ENCODE data around the gene ZNF441.
A peak's percentile ranks its signal among the peaks of the same experiment; 100 is the strongest.
"Not testable (repeated sequence)": the region's sequence is repeated elsewhere in the genome, so short reads cannot be mapped to it uniquely, and the experiment has no call there.

ZNF441 gene

DNA sequence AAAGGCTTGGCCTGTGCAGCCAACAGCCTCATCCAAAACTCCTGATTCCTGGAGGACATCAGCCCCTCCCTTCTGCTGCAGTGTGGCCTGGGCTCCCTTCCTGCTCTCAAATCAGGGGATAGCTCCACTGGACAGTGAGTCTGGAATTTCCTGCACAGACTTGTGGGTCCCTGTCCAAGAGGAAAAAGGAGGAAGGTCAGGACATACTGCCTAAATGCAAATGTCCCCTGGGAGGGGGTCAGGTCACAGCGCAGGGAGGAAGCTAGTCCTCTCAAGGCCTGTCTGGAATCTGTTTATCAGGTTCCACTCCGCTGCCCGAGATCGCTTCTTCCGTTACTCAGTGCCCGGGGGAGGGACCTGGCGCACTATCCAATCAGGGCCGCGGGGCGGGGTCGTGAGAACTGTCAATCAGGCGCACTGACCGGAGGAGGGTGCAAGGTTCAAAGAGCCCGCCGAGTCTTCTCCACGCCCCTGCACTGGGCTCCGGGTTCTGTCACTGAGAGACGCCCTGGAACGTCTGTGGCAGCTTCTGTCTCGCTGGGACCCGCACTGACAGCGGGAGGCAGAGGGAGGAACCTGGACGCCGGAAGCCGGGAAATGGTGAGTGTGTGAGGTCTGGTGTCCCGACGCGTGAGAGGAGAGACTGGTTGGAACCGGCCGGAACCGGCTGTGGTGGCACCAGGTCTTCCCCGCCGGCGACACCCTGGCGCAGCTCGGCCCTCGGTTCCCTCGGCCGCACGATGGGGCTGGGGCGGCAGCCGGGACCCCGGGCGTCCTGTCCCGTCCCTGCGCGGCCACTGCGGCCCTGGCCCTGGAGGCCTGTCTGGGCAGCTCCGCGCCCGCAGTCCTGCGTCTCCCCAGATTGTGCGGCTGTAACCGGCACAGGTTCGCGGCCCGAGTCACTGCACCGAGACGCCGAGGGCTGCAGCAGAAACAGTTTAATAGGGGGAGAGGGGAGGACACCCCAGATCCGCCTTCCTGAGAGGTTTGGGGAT lies at the start of gene ZNF441:
ZNF441 (plus strand) TSS at position 404 of the 995 bp plus-strand sequence; CDS start at position 598, 194 bp downstream.
- peak; percentile 87 to 97 (median 91) for DNase-seq (ENCODE audit: low read depth in 3 of 3)

DNA sequence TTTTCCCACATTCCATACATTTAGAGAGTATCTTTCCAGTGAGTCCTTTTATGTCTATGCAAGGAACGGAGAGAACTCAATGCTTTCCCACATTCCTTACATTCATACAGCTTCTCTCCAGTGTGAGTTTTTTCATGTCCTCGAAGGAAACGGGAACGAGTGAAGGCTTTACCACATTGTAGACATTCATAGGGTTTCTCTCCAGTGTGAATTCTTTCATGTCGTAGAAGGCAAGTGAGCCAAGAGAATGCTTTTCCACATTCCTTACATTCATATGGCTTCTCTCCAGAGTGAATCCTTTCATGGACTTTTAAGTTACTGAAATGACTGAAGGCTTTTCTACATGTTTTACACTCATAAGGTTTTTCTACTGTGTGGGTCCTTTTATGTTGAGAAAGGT lies 45.1 kb upstream of the ZNF441 start:
- no peak for DNase-seq (ENCODE audit: low read depth in 3 of 3)

DNA sequence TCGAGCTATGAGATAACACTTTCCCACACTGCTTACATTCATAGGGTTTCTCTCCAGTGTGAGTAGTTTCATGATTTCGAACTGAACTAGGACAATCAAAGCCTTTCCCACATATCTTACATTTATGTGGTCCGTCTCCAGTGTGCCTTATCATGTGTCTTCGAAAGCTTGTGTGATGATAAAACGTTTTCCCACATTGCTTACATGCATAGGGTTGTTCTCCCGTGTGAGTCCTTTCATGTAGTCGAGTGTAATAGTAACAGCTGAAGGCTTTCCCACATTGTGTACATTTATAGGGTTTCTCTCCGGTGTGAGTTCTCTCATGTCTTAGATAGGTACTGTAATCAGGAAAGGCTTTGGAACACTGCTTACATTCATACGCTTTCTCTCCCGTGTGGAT lies 44.4 kb upstream of the ZNF441 start:
- no peak for DNase-seq (ENCODE audit: low read depth in 3 of 3)

DNA sequence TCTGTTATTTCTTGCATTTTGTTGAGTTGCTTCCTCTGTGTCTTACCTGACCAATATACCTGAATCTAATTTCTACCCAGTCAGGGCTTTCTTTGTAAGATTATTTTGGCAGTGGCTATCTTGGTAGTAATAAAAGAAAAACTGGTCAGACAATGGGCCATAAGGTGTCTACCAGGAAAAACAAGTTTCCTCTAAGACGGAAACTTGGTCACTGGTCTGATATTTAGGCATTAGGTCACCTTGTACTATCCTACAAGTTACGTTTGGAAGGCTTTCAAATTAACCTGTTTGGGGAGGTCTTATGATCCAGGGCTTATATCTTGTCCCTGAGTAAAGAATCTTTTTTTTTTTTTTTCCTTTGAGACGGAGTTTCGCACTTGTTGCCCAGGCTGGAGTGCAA lies 37.2 kb upstream of the ZNF441 start:
- no peak for DNase-seq (ENCODE audit: low read depth in 3 of 3)

DNA sequence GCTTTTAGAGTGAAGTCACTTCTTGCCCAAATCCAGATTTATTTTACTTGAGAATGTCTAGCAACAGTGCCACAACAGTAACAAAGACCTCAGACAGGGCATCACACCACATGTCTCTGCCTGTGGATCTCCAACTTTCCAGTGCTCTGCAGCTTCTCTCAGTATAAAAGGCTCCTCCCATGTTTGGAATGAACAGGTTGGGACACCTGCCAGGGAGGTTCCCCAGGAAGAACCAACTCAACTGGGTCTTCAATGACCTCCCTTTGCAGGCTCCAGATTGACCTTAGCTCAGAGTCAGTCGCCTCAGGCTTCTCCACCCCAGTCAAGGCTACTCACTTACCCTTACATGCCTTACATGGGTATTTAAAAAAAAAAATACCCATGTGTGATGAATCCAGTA lies 31.4 kb upstream of the ZNF441 start:
- DNase-seq (ENCODE audit: low read depth in 3 of 3) = no peak

DNA sequence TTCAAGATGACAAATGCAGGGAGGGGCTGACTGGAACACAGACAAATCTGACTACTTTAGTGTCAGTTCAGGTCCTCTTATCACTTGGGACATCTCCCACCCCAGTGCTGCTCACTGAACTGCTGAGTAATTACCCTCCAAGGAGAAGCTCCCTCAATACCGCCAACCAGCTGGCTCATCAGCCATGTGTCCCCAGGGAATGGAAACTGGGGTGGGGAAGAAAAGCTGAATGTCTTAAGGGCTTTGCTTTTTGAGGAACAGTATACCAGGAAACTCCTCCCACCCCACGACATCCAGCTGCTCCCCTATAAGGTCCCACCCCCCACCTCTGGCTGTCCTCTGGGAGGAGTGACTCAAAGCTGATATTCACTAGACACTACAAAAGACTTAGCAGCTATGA lies 30.1 kb upstream of the ZNF441 start:
- peak in 1 of 3 experiments; percentile 3 for DNase-seq (ENCODE audit: low read depth in 3 of 3)

DNA sequence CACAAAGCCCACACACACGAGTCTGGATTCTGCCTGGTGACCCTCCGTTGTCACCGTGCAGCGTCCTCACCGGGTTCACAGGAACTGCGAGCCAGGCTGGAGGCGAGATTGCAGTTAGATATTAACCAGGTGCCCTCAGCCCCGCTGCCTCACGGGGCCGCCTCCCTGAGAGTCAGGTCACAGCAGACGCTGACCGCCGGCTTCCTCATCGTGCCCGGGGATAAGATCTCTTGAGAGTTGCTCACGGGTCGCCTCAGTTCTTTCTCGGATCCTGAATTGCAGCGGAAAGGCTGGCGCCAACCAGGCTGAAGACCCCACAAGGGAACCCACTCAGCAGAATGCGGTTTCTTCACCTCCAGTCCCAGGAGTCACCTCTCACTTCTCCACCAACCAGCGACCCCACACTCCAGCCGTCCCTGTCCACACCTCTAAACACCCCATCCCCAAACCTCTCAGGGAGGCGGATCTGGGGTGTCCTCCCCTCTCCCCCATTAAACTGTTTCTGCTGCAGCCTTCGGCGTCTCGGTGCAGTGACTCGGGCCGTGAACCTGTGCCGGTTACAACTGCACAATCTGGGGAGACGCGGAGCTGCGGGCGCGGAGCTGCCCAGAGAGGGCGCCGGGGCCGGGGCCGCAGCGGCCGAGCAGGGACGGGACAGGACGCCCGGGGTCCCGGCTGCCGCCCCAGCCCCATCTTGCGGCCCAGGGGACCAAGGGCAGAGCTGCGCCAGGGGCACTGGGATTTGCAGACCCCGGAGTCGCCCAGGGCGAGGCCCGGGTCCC lies 28.6 kb upstream of the ZNF441 start:
- DNase-seq (ENCODE audit: low read depth in 3 of 3) = peak in 2 of 3 experiments; percentile 1 to 30

DNA sequence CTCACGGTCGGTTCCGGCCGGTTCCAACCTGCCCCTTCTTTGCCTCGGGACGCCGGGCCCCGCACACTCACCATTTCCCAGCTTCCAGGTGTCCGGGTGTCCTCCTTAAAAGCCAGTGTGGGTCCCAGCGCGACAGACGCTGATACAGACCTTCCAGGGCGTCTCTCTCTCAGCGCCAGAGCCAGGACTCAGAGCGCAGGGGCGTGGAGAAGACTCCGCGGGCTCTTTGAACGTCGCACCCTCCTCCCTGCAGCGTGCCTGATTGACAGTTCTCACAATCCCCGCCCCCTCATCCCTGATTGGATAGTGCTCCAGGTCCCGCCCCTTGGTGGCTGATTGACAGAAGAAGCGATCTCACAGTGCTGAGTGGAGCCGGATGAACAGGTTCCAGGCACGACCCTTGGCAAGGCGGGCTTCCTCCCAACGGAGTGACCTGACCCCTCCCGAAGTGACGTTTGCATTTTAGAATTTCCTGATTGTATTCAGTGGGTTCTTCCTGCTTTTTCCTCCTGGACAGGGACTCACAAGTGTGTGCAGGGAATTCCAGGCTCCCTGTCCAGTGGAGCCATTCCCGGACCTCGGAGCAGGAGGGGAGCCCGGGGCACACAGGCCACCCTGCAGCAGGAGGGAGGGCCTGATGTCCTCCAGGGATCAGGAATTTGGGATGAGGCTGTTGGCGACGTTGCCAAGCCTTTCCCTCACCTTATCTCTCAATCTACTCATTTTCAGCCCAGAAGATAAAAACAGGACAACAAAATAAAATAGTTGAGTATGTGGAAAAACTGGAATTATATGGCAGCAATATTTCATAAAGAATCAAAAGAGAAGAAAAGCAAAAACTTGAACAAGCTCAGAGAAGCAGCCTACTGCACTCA lies 27.8 kb upstream of the ZNF441 start, which contains the start of gene ZNF823:
ZNF823 (minus strand) TSS at position 201 of the 875 bp plus-strand sequence; CDS start at position 74, 127 bp downstream.
- peak; percentile 97 to 99 (median 98) for DNase-seq (ENCODE audit: low read depth in 3 of 3)

DNA sequence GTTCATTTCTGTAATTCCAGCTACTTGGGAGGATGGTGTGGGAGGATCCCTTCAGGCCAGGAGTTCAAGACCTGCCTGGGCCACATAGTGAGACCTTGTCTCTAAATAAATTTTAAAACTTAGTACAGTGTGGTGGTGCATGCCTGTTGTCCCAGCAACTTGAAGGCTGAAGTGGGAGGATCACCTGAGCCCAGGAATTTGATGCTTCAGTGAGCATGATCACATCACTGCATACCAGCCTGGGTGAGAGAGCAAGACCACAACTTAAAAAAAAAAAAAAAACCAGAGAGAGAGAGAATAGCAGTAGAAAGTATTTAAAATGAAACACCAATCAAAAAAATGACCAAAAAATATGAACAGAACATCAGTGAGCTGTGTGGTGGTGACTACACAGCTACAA lies 20.9 kb upstream of the ZNF441 start:
- DNase-seq (ENCODE audit: low read depth in 3 of 3) = no peak

DNA sequence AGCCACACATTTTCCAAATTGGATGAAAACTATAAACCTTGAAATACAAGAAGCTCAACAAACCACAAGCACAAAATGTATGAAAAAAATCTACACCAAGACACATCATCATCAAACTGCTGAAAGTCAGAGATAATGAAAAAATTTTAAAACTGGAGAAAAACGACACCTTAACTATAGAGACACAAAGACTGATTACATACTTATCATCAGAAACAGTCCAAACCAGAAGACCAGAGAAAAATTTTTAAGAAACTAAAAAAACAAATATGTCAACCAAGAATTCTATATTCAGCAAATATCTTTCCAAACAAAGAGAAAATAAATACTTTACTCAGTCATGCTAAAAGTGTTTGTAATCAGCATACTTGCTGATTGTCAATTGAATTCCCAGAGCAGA lies 19.5 kb upstream of the ZNF441 start:
- DNase-seq (ENCODE audit: low read depth in 3 of 3) = no peak

DNA sequence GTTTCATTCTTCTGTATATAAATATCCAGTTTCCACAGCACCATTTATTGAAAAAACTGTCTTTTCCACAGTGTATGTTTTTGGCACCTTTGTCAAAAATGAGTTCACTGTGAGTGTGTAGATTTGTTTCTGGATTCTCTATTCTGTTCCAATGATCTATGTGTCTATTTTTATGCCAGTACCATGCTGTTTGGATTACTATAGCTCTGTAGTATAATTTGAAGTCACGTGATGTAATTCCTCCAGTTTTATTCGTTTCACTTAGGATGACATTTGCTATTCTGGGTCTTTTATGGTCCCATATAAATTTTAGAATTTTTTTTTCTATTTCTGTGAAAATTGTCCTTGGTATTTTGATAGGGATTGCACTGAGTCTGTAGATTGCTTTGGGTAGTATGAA lies 17.0 kb upstream of the ZNF441 start:
- DNase-seq (ENCODE audit: low read depth in 3 of 3) = no peak

DNA sequence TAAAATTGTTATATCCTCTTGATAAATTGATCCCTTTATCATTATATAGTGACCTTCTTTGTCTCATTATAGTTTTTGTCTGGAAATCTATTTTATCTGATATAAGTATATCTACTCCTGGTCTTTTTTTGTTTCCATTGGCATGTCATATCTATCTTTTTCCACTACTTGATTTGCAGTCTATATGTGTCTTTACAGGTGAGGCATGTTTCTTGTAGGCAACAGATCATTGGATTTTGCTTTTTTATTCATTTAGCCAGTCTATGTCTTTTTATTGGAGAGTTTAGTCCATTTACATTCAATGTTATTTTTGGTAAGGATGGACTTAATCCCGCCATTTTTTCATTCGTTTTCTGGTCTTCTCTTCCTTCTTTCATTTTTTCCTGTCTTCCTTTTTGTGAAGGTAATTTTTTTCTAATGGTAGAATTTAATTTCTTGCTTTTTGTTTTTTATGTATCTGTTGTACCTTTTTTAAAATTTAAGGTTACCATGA lies 14.5 kb upstream of the ZNF441 start:
- DNase-seq (ENCODE audit: low read depth in 3 of 3) = no peak

DNA sequence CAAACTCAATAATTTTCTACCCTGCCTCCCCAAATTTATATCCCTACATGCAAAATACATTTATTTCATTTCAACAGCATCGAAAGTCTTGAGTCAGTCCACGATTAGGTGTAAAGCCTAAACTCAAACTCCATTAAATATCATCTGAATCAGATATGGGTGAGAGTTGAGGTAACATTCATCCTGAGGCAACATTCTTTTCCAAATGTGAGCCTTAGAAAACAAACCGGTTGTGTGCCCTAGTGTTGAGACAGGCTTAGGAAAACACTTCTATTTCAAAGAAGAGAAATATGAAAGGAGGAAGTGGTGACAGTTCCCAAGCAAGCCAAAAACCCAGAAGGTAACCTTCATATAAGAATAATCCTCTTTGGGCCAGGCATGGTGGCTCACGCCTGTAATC lies 12.1 kb upstream of the ZNF441 start:
- no peak for DNase-seq (ENCODE audit: low read depth in 3 of 3)

DNA sequence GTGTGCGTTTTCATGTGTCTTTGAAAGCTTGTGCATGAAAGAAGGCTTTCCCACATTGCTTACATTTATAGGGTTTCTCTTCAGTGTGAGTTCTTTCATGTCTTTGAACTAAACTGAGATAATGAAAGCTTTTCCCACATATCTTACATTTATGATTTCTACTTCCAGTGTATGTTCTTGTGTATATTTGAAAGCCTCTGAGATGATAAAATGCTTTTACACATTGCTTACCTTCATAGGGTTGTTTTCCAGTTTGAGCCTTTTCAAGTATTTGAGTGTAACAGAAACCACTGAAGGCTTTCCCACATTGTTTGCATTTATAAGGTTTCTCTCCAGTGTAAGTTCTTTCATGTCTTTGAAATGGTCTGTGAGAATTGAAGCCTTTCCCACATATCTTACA lies 9.8 kb upstream of the ZNF441 start:
- no peak for DNase-seq (ENCODE audit: low read depth in 3 of 3)

DNA sequence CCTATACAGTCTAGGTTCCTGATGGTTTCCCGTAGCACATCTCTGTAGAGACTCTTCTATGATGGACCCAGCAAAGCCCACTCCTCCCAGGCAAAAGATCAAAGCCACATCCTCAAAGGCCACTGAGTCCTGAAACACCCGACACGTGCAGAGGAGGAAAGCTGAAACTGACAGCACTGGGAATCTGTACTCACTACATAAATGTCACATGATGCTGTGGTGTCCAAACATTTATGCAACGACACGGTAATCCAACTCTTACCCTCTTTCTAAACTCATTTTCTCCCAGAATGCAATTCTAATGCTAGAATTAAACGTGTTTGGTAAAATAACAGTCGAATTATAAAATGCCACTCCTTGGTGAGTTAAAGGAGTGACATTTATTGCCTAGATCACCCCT lies 7.0 kb upstream of the ZNF441 start:
- no peak for DNase-seq (ENCODE audit: low read depth in 3 of 3)

DNA sequence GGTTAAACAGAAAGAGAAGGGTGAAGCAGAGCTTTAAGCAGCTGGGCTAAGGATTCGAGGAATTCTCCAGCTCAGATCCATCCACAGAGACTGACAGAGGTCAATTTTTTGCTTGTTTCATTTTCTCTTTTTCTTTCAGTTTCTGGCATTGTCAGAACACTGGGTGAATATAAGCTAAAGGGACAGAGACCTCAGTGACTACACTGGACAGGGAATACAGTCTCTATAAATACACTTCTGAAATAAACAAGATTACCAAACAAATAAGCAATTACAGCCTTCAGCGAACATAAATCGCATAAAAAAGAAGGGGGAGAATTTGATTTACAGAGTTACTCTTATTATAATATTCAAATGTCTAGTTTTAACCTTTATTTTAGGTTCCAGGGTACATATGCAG lies 3.7 kb upstream of the ZNF441 start:
- DNase-seq (ENCODE audit: low read depth in 3 of 3) = no peak

DNA sequence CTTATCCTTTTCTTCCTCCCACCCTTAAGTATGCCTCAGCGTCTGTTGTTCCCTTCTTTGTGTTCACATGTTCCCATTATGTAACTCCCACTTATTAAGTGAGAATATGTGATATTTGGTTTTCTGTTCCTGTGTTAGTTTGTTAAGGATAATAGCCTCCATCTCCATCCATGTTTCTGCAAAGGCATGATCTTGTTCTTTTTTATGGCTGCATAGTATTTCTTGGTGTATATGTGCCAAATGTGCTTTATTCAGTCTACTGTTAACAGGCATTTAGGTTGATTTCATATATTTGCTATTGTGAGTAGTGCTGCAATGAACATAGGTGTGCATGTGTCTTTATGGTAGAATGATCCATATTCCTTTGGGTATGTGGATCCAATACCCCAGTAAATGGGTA lies 3.2 kb upstream of the ZNF441 start:
- no peak for DNase-seq (ENCODE audit: low read depth in 3 of 3)

DNA sequence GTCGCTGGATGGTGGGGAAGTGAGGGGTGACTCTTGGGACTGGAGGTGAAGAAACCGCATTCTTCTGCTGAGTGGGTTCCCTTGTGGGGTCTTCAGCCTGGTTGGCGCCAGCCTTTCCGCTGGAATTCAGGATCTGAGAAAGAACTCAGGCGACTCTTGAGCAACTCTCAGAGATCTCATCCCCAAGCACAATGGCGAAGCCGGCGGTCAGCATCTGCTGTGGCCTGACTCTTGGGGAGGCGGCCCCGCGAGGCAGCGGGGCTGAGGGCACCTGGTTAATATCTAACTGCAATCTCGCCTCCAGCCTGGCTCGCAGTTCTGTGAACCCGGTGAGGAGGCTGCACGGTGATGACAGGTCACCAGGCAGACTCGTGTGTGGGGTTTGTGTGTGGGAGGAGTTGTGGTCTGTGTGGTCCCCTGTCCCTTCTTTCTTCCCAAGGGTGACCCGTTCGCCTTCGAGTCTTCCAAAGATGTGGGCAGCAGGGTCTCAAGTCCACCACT lies 883 bp downstream of the ZNF441 start:
- DNase-seq (ENCODE audit: low read depth in 3 of 3) = peak in 2 of 3 experiments; percentile 0 to 18

DNA sequence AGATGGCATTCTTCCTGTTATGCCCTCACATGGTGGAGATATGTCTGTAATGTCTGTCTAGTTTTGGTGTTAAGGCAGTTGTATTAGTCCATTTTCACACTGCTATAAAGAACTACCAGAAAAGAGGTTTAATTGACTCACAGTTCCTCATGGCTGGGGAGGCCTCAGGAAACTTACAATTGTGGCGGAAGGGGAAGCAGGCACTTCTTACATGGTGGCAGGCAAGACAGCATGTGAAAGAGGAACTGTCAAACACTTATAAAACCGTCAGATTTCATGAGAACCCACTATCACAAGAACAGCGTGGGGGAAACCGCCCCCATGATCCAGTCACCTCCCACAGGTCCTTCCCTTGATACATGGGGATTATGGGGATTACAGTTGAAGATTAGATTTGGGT lies 3.2 kb downstream of the ZNF441 start:
- no peak for DNase-seq (ENCODE audit: low read depth in 3 of 3)

DNA sequence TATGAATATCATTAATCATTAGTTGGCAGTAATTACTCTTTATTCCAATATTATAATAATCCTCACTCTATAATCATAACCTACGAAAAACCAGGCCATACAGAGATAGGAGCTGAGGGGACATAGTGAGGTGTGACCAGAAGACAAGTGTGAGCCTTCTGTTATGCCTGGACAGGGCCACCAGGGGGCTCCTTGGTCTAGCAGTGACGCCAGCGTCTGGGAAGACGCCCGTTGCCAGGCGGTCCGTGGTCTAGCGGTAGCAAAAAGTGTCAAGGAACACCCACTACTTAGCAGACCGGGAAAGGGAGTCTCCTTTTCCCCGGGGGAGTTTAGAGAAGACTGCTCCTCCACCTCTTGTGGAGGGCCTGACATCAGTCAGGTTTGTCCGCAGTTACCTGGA lies 4.7 kb downstream of the ZNF441 start:
- not testable (repeated sequence) for DNase-seq (ENCODE audit: low read depth in 3 of 3)

DNA sequence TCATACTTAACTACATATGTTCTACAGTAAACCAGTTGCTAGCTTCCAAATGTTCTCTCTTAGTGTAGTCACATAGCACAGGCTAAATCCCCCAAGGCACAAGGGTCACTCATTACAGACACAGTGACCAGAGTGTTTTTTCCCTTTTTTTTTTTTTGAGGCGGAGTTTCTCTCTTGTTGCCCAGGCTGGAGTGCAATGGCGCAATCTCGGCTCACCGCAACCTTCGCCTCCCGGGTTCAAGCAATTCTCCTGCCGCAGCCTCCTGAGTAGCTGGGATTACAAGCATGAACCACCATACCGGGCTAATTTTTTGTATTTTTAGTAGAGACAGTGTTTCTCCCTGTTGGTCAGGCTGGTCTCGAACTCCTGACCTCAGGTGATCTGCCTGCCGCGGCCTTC lies 9.9 kb downstream of the ZNF441 start:
- DNase-seq (ENCODE audit: low read depth in 3 of 3) = not testable (repeated sequence)
